Posterior vena cava (tissue), 2 donors: ENCODE data around the gene CRYZL1. TPM values are rescaled to one million over a fixed set of nuclear protein-coding genes. Genes with fewer than 3 reads are reported as not detected.
"Not testable (repeated sequence)": the region's sequence is repeated elsewhere in the genome, so short reads cannot be mapped to it uniquely, and the experiment has no call there.

Experiments used
- DNase-seq: peaks from one replicate; pipeline ENCODE4 v3.0.0-alpha.2; 2020; ENCODE audit warnings: low spot score
- intact Hi-C, 2 donors: fragments of 100-400 bp; cut with DNase I; formaldehyde crosslinking; loops; one replicate each; pipeline versions ENCODE4 v1.14.1 to v1.14.2; 2022 to 2023
- total RNA-seq, 2 donors: library from RNA; stranded (reverse); fragmentation: NEBNext Ultra II Directional; extraction: Animal tissue kit (Norgen Biotek cat#: 25700); gene quantifications; one replicate each; pipeline ENCODE4 v1.2.1, GENCODE V29; 2021
- donor health status: DM: yes; HTN: yes; CAD: no.
- donor health status: DM: yes; HTN: yes; CAD: no.

CRYZL1 gene
- total RNA-seq, 2 donors from 2014 or later: 38.7 to 40.4 TPM

DNA sequence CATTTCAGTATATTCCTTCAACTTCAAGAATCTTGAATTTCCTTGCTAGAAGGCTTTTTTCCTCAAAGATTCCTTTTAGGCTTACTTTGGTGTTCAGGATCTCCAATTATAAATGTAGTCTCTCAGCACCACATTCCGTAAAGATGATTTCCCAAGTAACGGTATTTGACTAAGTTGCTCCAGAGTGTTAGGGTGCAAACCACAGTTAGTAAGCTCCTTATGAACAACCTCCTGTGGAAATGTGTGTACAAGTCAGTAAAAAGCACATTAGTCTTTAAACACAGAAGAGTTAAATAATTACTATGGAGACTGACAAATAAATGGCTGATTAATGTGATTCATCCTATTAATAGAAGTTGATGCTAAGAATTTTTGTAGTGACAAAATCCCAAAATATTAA, 63.3 kb downstream of the CRYZL1 start:
- intact Hi-C loops: no loop called here
- no peak for DNase-seq

DNA sequence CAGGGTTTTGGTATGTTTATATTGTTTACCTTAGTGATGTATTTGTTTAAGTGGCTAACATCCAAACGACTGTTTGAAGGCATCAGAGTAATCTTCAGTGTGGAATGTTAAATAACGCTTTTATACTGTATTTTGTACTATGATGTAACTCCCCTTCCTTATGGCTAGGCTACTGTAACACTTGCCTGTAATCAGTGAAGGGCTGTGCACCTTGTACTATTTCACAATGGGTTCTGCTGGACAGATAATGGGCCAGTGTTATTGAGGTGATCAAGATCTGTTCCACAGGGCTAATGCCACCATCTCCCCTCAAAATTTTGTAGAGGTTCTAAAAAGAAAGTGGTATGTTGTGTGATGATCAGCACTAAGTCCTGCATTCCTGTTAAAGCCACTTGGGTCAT, 64.8 kb downstream of the CRYZL1 start:
- DNase-seq: not testable (repeated sequence)

GRCh38 chr21:33572350-33572749, 69.2 kb downstream of the CRYZL1 start:
- intact Hi-C loops: no loop called here
- no peak for DNase-seq

More for the DNA sequence above, 64.8 kb downstream of the CRYZL1 start:
- intact Hi-C loops: not testable (repeated sequence)

- intact Hi-C loops: no loop called here
- DNase-seq: no peak
Observed at GRCh38 chr21:33569991-33570390, 71.5 kb downstream of the CRYZL1 start.

DNA sequence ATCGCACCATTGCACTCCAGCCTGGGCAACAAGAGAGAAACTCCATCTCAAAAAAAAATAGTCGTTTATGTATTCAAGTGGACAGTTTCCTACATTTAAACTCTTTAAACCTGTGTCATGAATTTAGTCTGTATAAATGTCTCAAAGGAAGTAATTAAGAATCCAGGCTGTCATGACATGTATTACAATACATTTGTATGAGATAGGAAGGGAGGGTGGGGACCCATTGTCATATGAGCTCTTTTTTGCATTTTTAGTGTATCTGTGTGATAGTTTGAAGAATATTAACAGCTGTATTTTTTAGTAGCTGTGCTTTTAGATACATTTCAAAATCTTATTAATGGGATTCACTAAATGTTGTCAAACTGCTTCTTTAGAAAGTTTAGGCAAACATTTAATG, 73.1 kb downstream of the CRYZL1 start:
- DNase-seq: no peak
- intact Hi-C loops: no loop called here

DNA sequence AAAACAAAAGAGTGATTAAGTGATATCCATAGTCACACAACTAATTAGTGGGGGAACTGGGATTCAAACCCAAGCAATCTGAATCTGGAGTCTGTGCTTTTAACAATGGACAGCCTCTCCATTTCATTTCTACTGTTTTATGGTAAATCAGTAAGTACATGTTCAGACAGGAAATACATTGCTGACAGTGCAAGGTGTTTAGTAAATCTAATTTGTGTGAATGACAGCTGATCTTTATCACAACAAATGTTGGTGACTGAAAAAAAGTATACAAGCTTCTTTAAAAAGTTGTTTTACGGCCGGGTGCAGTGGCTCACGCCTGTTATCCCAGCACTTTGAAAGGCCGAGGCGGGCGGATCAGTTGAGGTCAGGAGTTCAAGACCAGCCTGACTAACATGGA, 73.6 kb downstream of the CRYZL1 start:
- intact Hi-C loops: no loop called here
- no peak for DNase-seq

DNA sequence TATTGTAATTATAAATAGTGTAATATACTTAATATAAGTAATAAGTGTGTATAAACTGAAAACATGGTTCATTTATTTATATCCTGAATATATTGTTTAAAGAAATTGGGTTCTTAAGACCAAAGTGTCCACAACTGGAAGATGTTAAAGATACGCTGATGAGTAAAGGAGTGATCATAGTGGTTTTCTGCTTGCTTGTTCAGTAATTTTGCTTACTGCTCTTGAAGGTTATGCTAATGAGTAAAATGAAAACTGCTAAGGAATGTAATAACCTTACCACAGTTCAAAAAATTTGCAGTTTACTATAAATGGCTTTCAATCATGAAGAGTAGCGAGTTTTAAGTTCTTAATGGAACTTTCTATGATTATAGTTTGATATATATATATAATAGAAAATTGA, 75.0 kb downstream of the CRYZL1 start:
- DNase-seq: no peak
- intact Hi-C loops: no loop called here

- no peak for DNase-seq
- intact Hi-C loops: no loop called here
Observed at GRCh38 chr21:33562389-33562788, 79.2 kb downstream of the CRYZL1 start.

DNA sequence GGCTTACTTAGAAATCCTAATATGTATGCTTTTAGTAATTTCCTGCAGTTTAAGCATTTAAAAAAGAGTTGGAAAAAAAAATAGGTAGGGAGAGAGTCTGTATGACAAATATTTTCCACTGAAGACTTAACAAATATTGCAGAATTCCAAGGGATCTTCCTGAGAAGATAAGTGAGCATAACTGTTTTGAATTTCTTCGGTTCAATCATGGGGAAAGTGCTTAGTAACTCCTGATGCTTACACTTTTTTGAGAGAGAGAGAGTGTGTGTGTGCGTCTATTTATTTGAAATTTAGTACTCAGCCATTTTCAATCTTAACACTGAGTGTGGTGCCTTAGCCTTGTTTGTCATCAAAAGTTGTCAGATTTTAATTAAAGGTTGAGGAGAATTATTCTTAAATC, 80.2 kb downstream of the CRYZL1 start:
- intact Hi-C loops: no loop called here
- no peak for DNase-seq

DNA sequence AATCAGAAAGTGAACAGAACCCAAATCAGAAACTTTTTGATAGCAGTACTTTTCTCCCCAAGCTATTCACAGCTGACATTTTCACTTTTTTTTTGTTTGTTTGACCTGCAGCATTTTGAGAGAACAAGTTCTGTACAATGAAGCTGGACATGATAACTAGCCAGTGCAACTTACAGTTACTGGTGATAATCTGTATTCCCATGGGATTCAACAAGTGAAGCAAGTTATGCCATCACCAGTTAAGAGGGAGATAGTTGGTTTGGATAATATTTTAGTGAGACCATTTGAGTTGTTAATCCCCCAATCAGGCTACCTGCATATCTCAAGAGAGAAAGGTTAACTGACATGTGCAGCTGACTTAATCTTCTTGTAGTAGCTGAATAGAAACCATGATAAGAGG, 80.6 kb downstream of the CRYZL1 start:
- DNase-seq: no peak
- intact Hi-C loops: no loop called here

GRCh38 chr21:33559813-33560212, 81.7 kb downstream of the CRYZL1 start:
- no peak for DNase-seq
- intact Hi-C loops: no loop called here

GRCh38 chr21:33558777-33559421, 82.6 kb downstream of the CRYZL1 start:
- DNase-seq: no peak
- intact Hi-C loops: no loop called here

GRCh38 chr21:33557447-33557846, 84.1 kb downstream of the CRYZL1 start:
- DNase-seq: no peak
- intact Hi-C loops: no loop called here

GRCh38 chr21:33554982-33555344, 86.6 kb downstream of the CRYZL1 start:
- intact Hi-C loops: no loop called here

GRCh38 chr21:33554236-33554981, 87.1 kb downstream of the CRYZL1 start:
- DNase-seq: no peak
- intact Hi-C loops: no loop called here

More at GRCh38 chr21:33554982-33555344, 86.6 kb downstream of the CRYZL1 start:
- no peak for DNase-seq

DNA sequence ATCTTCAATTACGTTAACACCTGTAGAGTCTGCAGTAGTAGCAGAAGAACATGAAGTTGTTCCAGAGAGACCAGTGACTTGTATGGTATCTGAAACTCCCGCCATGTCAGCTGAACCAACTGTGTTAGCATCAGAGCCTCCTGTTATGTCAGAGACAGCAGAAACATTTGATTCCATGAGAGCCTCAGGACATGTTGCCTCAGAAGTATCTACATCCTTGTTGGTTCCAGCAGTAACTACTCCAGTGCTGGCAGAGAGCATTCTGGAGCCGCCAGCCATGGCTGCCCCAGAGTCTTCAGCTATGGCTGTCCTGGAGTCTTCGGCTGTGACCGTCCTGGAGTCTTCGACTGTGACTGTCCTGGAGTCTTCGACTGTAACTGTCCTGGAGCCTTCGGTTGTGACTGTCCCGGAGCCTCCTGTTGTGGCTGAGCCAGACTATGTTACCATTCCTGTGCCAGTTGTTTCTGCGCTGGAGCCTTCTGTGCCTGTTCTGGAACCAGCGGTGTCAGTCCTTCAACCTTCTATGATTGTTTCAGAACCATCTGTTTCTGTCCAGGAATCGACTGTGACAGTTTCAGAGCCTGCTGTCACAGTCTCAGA, 88.4 kb downstream of the CRYZL1 start:
- intact Hi-C loops: no loop called here
- no peak for DNase-seq

DNA sequence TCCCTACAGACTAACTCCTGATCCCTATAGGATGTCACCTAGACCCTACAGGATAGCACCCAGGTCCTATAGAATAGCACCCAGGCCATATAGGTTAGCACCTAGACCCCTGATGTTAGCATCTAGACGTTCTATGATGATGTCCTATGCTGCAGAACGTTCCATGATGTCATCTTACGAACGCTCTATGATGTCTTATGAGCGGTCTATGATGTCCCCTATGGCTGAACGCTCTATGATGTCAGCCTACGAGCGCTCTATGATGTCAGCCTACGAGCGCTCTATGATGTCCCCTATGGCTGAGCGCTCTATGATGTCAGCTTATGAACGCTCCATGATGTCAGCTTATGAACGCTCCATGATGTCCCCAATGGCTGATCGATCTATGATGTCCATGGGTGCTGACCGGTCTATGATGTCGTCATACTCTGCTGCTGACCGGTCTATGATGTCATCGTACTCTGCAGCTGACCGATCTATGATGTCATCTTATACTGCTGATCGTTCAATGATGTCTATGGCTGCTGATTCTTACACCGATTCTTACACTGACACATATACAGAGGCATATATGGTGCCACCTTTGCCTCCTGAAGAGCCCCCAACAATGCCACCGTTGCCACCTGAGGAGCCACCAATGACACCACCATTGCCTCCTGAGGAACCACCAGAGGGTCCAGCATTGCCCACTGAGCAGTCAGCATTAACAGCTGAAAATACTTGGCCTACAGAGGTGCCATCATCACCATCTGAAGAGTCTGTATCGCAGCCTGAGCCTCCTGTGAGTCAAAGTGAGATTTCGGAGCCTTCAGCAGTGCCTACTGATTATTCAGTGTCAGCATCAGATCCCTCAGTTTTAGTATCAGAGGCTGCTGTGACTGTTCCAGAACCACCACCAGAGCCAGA, 89.2 kb downstream of the CRYZL1 start:
- DNase-seq: no peak
- intact Hi-C loops: no loop called here

DNA sequence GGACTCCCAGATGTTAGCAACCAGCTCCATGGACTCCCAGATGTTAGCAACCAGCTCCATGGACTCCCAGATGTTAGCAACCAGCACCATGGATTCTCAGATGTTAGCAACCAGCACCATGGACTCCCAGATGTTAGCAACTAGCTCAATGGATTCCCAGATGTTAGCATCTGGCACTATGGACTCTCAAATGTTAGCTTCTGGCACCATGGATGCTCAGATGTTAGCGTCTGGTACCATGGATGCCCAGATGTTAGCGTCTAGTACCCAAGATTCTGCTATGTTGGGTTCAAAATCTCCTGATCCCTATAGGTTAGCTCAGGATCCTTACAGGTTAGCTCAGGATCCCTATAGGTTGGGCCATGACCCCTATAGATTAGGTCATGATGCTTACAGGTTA, 89.9 kb downstream of the CRYZL1 start:
- intact Hi-C loops: no loop called here

DNA sequence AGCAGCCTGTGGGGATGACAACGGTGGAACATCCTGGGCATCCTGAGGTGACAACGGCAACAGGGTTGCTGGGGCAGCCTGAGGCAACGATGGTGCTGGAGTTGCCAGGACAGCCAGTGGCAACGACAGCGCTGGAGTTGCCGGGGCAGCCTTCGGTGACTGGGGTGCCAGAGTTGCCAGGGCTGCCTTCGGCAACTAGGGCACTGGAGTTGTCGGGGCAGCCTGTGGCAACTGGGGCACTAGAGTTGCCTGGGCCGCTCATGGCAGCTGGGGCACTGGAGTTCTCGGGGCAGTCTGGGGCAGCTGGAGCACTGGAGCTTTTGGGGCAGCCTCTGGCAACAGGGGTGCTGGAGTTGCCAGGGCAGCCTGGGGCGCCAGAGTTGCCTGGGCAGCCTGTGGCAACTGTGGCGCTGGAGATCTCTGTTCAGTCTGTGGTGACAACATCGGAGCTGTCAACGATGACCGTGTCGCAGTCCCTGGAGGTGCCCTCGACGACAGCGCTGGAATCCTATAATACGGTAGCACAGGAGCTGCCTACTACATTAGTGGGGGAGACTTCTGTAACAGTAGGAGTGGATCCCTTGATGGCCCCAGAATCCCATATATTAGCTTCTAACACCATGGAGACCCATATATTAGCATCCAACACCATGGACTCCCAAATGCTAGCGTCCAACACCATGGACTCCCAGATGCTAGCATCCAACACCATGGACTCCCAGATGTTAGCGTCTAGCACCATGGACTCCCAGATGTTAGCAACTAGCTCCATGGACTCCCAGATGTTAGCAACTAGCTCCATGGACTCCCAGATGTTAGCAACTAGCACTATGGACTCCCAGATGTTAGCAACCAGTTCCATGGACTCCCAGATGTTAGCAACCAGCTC, 90.5 kb downstream of the CRYZL1 start:
- intact Hi-C loops: no loop called here
- DNase-seq: no peak

More for the DNA sequence above, 89.9 kb downstream of the CRYZL1 start:
- DNase-seq: no peak
